Epithelial cell of umbilical artery (primary cell): ENCODE data around the gene PDCD11. TPM values are rescaled to one million over a fixed set of nuclear protein-coding genes. Genes with fewer than 3 reads are reported as not detected.

Experiments
- total RNA-seq: library from RNA; depleted of rRNA; stranded (reverse); fragments of >200 nt; gene quantifications from 2 replicates; pipeline ENCODE4 v1.2.3, GENCODE V29; 2014

The PDCD11 gene, protein sequence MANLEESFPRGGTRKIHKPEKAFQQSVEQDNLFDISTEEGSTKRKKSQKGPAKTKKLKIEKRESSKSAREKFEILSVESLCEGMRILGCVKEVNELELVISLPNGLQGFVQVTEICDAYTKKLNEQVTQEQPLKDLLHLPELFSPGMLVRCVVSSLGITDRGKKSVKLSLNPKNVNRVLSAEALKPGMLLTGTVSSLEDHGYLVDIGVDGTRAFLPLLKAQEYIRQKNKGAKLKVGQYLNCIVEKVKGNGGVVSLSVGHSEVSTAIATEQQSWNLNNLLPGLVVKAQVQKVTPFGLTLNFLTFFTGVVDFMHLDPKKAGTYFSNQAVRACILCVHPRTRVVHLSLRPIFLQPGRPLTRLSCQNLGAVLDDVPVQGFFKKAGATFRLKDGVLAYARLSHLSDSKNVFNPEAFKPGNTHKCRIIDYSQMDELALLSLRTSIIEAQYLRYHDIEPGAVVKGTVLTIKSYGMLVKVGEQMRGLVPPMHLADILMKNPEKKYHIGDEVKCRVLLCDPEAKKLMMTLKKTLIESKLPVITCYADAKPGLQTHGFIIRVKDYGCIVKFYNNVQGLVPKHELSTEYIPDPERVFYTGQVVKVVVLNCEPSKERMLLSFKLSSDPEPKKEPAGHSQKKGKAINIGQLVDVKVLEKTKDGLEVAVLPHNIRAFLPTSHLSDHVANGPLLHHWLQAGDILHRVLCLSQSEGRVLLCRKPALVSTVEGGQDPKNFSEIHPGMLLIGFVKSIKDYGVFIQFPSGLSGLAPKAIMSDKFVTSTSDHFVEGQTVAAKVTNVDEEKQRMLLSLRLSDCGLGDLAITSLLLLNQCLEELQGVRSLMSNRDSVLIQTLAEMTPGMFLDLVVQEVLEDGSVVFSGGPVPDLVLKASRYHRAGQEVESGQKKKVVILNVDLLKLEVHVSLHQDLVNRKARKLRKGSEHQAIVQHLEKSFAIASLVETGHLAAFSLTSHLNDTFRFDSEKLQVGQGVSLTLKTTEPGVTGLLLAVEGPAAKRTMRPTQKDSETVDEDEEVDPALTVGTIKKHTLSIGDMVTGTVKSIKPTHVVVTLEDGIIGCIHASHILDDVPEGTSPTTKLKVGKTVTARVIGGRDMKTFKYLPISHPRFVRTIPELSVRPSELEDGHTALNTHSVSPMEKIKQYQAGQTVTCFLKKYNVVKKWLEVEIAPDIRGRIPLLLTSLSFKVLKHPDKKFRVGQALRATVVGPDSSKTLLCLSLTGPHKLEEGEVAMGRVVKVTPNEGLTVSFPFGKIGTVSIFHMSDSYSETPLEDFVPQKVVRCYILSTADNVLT (N-terminal part only)
- 42.9 and 50.0 TPM in 2 replicates for total RNA-seq

DNA sequence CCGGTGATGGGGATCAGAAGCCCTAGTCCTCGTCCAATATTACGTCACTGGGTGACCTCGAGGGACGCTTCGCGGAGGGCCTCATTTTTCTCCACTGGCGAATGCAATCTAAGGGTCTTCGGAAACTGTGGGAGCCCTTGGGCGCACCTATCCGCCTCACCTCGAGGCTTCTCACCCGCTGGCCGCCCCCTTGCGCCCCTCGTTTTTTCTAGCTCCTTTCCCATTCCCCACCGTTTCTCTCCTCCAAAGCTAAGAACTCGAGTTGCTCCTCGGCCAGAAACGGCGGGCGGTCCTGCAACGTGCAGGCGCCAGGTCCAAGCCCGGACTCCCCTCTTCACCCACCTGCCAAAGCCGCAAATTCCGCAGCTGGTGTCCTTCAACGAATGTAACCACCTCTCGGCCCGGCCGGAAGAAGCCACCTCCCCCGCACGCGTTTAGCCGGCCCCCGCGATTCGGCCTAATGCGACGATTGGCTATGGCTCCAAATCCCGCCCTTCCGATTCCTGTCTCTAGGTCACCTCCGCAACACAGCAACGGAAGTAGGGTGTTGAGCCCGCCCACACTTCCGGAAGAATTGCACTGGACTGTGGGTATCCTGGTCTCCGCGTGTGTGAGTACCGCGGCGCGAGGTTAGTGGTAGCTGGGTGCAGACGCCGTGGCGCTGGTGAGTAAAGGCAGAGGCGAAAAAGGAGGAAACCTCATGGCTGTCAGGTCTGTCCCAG, at the start of gene PDCD11, which contains the start of gene ATP5MK:
TSS of gene PDCD11 (plus strand) at position 560 of the 722 bp plus-strand sequence. CDS start 1,801 bp downstream, outside the sequence.
TSS of gene ATP5MK (minus strand) at position 409 of the 722 bp plus-strand sequence. CDS start 4,018 bp downstream, outside the sequence.

DNA sequence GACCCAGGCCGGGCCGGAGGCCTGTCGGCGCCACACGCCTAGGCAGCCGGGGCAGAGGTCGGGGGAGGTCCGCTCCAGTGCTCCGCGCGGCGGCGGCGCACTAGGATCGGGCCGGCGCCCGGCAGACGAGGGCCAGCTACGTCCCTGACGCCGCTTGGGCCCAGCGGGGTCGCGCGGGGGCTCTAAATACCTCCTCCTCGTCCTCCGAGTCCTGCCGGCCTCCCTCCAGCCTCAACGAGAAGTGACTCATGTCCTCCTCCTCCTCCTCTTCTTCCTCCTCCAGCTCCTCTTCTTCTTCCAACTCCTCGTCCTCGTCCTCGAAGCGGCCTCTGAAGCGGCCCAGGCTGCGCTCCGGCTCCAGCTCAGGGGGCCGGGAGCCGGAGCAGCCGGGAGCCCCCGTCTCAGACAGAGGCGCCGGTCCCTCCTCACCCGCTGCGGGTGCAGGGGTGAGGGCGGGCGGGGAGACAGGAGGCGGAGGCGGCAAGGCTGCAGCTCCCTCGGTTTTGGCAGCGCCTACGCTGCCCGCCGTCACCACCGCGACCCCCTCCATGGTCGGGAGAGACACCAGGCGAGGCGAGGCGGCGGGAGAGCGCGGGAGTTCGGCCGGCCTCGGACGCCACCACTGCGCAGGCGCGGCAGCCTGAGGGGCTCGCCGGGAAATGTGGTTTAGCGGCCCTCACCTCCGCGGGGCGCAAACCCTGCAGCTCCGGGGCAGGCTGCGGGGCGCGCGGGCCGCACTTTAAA, 45.7 kb upstream of the PDCD11 start, which contains the start of gene PCGF6:
TSS of gene PCGF6 (minus strand) at position 624 of the 744 bp plus-strand sequence. CDS start at position 550, 74 bp downstream.

DNA sequence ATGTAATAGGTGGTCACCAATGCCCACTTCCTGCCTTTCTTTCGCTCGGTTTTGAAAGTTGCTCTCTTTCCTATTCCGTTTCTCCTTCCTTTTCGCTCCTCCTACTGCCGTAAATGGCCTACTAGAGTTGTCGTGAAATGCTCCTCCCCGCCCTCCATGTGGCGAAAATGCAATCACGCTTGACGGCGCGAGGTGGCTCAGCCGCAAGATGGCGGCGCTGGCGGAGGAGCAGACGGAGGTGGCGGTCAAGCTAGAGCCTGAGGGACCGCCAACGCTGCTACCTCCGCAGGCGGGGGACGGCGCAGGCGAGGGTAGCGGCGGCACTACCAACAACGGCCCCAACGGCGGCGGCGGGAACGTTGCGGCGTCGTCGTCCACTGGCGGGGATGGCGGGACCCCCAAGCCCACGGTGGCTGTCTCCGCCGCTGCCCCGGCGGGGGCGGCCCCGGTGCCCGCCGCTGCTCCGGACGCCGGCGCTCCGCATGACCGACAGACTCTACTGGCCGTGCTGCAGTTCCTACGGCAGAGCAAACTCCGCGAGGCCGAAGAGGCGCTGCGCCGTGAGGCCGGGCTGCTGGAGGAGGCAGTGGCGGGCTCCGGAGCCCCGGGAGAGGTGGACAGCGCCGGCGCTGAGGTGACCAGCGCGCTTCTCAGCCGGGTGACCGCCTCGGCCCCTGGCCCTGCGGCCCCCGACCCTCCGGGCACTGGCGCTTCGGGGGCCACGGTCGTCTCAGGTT, 28.5 kb upstream of the PDCD11 start, which contains the start of gene TAF5:
TSS of gene TAF5 (plus strand) at position 195 of the 737 bp plus-strand sequence. CDS start at position 209, 14 bp downstream.

DNA sequence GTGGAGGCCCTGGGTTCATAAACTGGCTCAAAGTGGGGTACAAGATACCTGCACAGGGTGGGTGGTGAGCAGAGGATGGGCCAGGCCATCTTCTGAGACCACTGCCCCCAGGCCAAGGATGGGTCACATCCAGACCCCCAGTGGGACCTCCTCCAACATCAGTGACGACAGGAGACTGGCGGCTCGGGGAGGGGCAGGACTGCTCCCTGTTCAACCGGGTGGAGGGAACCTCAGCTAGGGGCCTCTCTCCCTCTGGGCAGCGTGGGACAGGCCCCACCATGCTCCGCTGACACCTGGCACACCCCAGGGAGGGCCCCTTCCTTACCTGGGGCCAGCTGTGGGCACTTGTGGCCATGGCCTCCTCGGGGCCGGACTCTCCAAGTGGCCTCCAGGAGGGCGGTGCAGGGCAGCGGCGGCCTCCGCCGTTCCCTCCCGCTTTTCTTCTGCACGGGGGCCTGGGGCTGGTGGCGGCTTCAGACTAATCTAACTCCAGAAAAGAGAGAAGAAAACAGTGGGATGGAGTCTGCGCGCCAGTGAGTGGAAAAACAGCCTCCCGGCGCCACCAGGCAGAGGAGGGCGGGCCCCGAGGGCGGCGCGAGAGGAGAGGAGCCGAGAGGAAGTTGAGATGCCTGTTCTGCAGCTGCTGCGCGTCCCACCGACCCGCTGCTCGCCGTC, 55.5 kb downstream of the PDCD11 start, which contains the start of gene CALHM2:
TSS of gene CALHM2 (minus strand) at position 540 of the 675 bp plus-strand sequence. CDS start 2,429 bp downstream, outside the sequence.

DNA sequence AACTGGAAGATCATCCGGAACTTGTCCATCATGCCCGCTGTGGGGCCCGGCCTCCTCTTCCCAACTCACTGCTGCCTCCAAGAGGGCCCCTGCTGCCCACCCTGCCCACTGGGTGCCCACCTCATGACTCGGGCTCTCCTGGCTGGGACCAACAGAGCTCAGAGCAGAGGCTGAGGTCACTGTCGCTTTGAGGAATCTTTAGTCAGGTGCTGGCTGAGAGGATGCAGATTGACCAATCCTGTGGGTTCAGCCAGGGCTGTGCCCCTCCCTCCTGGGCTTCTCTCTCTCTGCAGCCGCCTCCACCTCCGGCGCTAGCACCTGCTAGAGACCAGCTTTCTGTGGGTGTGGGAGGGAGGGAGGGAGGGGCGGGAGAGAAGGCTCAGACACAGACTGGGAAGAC, 62.3 kb downstream of the PDCD11 start, which contains the start of gene CALHM1:
TSS of gene CALHM1 (minus strand) at position 181 of the 400 bp plus-strand sequence. CDS start at position 32, 149 bp downstream.

DNA sequence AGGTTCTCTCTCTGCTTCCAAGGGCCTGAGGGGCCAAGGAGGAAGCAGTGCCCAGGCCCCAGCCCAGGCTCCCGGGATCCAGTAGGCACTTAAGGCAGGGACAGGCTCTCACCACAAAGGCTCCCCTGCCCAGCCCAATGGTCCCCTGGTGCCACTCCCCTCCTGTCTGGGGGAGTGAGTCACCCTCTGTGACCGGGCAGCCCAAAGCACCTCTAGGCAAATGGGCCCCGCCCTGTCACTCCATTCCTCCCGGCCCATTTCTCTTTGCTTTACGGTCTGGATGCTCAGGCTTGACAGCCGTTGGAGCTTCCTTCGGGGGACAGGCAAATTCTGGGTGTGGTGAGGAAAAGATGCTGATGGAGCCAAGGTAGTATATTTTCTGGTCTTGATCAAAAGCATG, 82.7 kb downstream of the PDCD11 start, which contains the start of gene CALHM3:
TSS of gene CALHM3 (minus strand) at position 106 of the 400 bp plus-strand sequence. CDS start 208 bp downstream, outside the sequence.

GRCh38 chr10:103493362-103493915, 97.0 kb downstream of the PDCD11 start, which contains the start of gene NEURL1:
TSS of gene NEURL1 (plus strand) at chr10:103493705. CDS start at chr10:103494388, 683 bp downstream.

Other genes starting within 250 kb of the PDCD11 start
- 34.1 and 52.1 TPM in 2 replicates for gene NT5C2, start 203.4 kb upstream of the PDCD11 start, total RNA-seq
- 0.32 TPM in 1 of 2 replicates, not detected in the other for gene RPEL1, start 150.7 kb upstream of the PDCD11 start, total RNA-seq
- under 0.01 and 0.15 TPM in 2 replicates for gene INA, start 119.5 kb upstream of the PDCD11 start, total RNA-seq
- gene PCGF6, start 45.5 kb upstream of the PDCD11 start, total RNA-seq: 14.9 and 27.1 TPM in 2 replicates
- gene TAF5, start 28.6 kb upstream of the PDCD11 start, total RNA-seq: 3.9 and 8.4 TPM in 2 replicates
- 308 and 411 TPM in 2 replicates for gene ATP5MK, start 151 bp upstream of the PDCD11 start, total RNA-seq
- 6.8 and 9.9 TPM in 2 replicates for gene CALHM2, start 55.7 kb downstream of the PDCD11 start, total RNA-seq
- not detected in 2 replicates for gene CALHM1, start 62.3 kb downstream of the PDCD11 start, total RNA-seq
- not detected in 2 replicates for gene CALHM3, start 82.6 kb downstream of the PDCD11 start, total RNA-seq
- under 0.01 and 0.15 TPM in 2 replicates for gene NEURL1, start 97.1 kb downstream of the PDCD11 start, total RNA-seq